Neural progenitor cell (in vitro differentiated cells): ENCODE results near the gene ACCS.

Experiments used
- CTCF ChIP-seq: fragments of 200-600 bp; sonication (generic); IDR thresholded peaks from 2 replicates; pipeline ENCODE4 v1.5.1; 2017; ENCODE audit warnings: antibody characterized with exemption, mild to moderate bottlenecking
- EZH2 ChIP-seq: fragments of 200-600 bp; sonication (generic); IDR thresholded peaks from 2 replicates; pipeline ENCODE4 v1.6.1; 2017; ENCODE audit warnings: antibody characterized with exemption, mild to moderate bottlenecking, moderate library complexity

GRCh38 chr11:44049832-44050231 is 16.2 kb upstream of the ACCS start:
- TF ChIP-seq CTCF (no peak), EZH2 (no peak)
